IMR-90 (cell line): Measurements from ENCODE around the gene AAMDC. TPM values are rescaled to one million over a fixed set of nuclear protein-coding genes. Genes with fewer than 3 reads are reported as not detected.
A peak's percentile ranks its signal among the peaks of the same experiment; 100 is the strongest.
"Not testable (repeated sequence)": the region's sequence is repeated elsewhere in the genome, so short reads cannot be mapped to it uniquely, and the experiment has no call there.

ENCODE experiments used
- ATAC-seq: fragments of 200-7000 bp; cut with Tn5 transposase; 2 replicates; pipeline ENCODE4 v1.9.1; 2020; ENCODE audit warnings: low read depth, mild to moderate bottlenecking, moderate library complexity
- BruUV-seq: library from RNA; stranded (reverse); fragments of 400-500 nt; replicated peaks from 2 replicates; lab custom pipeline; 2021; lab: Mats Ljungman, UMichigan
- CTCF ChIA-PET: fragments of 300-600 bp; formaldehyde crosslinking; extraction: SDS; loops from one replicate; lab custom pipeline; 2021; ENCODE audit warnings: antibody characterized with exemption; lab: Yijun Ruan, JAX
- POLR2A ChIA-PET: fragments of 300-600 bp; sonication (Branson Sonifier 250); formaldehyde crosslinking; loops from one replicate; lab custom pipeline; 2022; ENCODE audit warnings: antibody characterized with exemption; ENCODE audit not compliant: unreplicated experiment; lab: Charles Lee
- DNase-seq: peaks from one replicate; pipeline ENCODE4 v3.0.0; 2013
- H2AFZ ChIP-seq: replicated peaks from 2 replicates; pipeline ENCODE3; 2013; ENCODE audit warnings: low read length, mild to moderate bottlenecking; ENCODE audit not compliant: poor library complexity
- H2AK5ac ChIP-seq: 2 replicates; pipeline ENCODE4 v1.6.1; 2013; ENCODE audit warnings: low read depth, low read length, inconsistent platforms
- H2AK9ac ChIP-seq: replicated peaks from 2 replicates; pipeline ENCODE3; 2013; ENCODE audit warnings: mild to moderate bottlenecking, low read depth, low read length, moderate library complexity; ENCODE audit not compliant: poor library complexity
- H2BK120ac ChIP-seq: 2 replicates; pipeline ENCODE4 v1.6.1; 2013; ENCODE audit warnings: low read depth, low read length, inconsistent platforms
- H2BK15ac ChIP-seq: 3 replicates; pipeline ENCODE4 v1.6.1; 2013; ENCODE audit warnings: low read depth, low read length, inconsistent platforms
- H2BK20ac ChIP-seq: 2 replicates; pipeline ENCODE4 v1.6.1; 2013; ENCODE audit warnings: low read depth, mild to moderate bottlenecking, inconsistent platforms, low read length, moderate library complexity
- H2BK5ac ChIP-seq: 2 replicates; pipeline ENCODE4 v1.6.1; 2013; ENCODE audit warnings: mild to moderate bottlenecking, low read depth, low read length, inconsistent platforms; ENCODE audit not compliant: poor library complexity, severe bottlenecking
- H3K14ac ChIP-seq: replicated peaks from 2 replicates; pipeline ENCODE4 v1.6.1; 2013; ENCODE audit warnings: low read depth, low read length, inconsistent platforms
- H3K18ac ChIP-seq: 2 replicates; pipeline ENCODE4 v1.6.1; 2013; ENCODE audit warnings: low read depth, low read length, control low read depth
- H3K23ac ChIP-seq: 2 replicates; pipeline ENCODE4 v1.6.1; 2013; ENCODE audit warnings: low read depth, low read length, inconsistent platforms
- H3K27ac ChIP-seq: 2 replicates; pipeline ENCODE4 v1.5.1; 2013; ENCODE audit warnings: mild to moderate bottlenecking, control low read depth, low read length; ENCODE audit not compliant: insufficient read depth
- H3K27me3 ChIP-seq: 2 replicates; pipeline ENCODE4 v1.6.1; 2013; ENCODE audit warnings: low read length; ENCODE audit not compliant: control insufficient read depth, insufficient read depth
- H3K36me3 ChIP-seq: 2 replicates; pipeline ENCODE4 v1.6.1; 2013; ENCODE audit warnings: low read length, mixed read lengths; ENCODE audit not compliant: control insufficient read depth, insufficient read depth
- H3K4ac ChIP-seq: 2 replicates; pipeline ENCODE4 v1.6.1; 2013; ENCODE audit warnings: low read depth, low read length, inconsistent platforms
- H3K4me1 ChIP-seq: 2 replicates; pipeline ENCODE4 v1.6.1; 2013; ENCODE audit warnings: low read length, mixed read lengths; ENCODE audit not compliant: control insufficient read depth, insufficient read depth
- H3K4me2 ChIP-seq: 2 replicates; pipeline ENCODE4 v1.6.1; 2013; ENCODE audit warnings: low read depth, mild to moderate bottlenecking, control low read depth, low read length, moderate library complexity
- H3K4me3 ChIP-seq: 2 replicates; pipeline ENCODE4 v1.5.1; 2013; ENCODE audit warnings: low read depth, mild to moderate bottlenecking, control low read depth, low read length, moderate library complexity; ENCODE audit not compliant: insufficient read depth
- H3K56ac ChIP-seq: 2 replicates; pipeline ENCODE4 v1.6.1; 2013; ENCODE audit warnings: low read length, inconsistent platforms; ENCODE audit not compliant: insufficient read depth; ENCODE audit errors: extremely low read depth
- H3K79me1 ChIP-seq, 2 experiments: 2 replicates each; pipeline ENCODE4 v1.6.1; 2013; ENCODE audit warnings: low read length in 2 of 2, inconsistent platforms in 1 of 2, low read depth in 1 of 2
- H3K9ac ChIP-seq: 2 replicates; pipeline ENCODE4 v1.6.1; 2013; ENCODE audit warnings: low read depth, low read length, control low read depth
- H3K9me1 ChIP-seq: 2 replicates; pipeline ENCODE4 v1.6.1; 2013; ENCODE audit warnings: low read length, inconsistent platforms; ENCODE audit not compliant: insufficient read depth
- H3K9me3 ChIP-seq: 2 replicates; pipeline ENCODE4 v1.6.1; 2013; ENCODE audit warnings: low read length; ENCODE audit not compliant: control insufficient read depth, insufficient read depth
- H4K20me1 ChIP-seq: 2 replicates; pipeline ENCODE4 v1.6.1; 2013; ENCODE audit warnings: low read length, inconsistent platforms; ENCODE audit not compliant: insufficient read depth
- H4K5ac ChIP-seq: 2 replicates; pipeline ENCODE4 v1.6.1; 2013; ENCODE audit warnings: mild to moderate bottlenecking, low read depth, low read length, control low read depth
- H4K8ac ChIP-seq, 2 experiments: 2 replicates each; pipeline ENCODE4 v1.6.1; 2013; ENCODE audit warnings: low read depth in 2 of 2, low read length in 2 of 2, control low read depth in 1 of 2, inconsistent platforms in 1 of 2
- H4K91ac ChIP-seq: 2 replicates; pipeline ENCODE4 v1.6.1; 2013; ENCODE audit warnings: low read depth, low read length, inconsistent platforms; ENCODE audit not compliant: insufficient read depth
- WGBS, 2 experiments: methylation state at CpG; one replicate each; pipeline versions ENCODE4 v1.1.5 to v1.1.7; 2013; ENCODE audit warnings: missing lambda C conversion rate in 2 of 2; ENCODE audit not compliant: insufficient read length in 1 of 2; ENCODE audit errors: extremely low coverage in 2 of 2; 5-methylcytosine and 5-hydroxymethylcytosine counted together
- dilution Hi-C: fragments of 300-500 bp; cut with HindIII; formaldehyde crosslinking; loops from one replicate; pipeline ENCODE4 v1.14.3; 2018; ENCODE audit warnings: low sequenced_read_pairs; ENCODE audit not compliant: unreplicated experiment
- in situ Hi-C: fragments of 300-500 bp; cut with MboI; formaldehyde crosslinking; loops from 3 replicates; pipeline ENCODE4 v1.14.3; 2019; ENCODE audit warnings: low sequenced_read_pairs, inconsistent platforms, mixed read lengths
- intact Hi-C: fragments of 100-400 bp; cut with micrococcal nuclease; formaldehyde crosslinking; loops from 2 replicates; pipeline ENCODE4 v1.10.0; 2022
- polyA plus RNA-seq, 3 experiments: library from polyadenylated mRNA; depleted of rRNA; stranded (reverse); fragments of >200 nt; gene quantifications; 2 replicates each; pipeline ENCODE4 v1.2.3, GENCODE V29; 2012; ENCODE audit warnings: low replicate concordance in 1 of 3
- total RNA-seq: library from RNA; depleted of rRNA; stranded (reverse); fragments of >200 nt; gene quantifications from 2 replicates; pipeline ENCODE4 v1.2.3, GENCODE V29; 2012

The AAMDC gene
- total and polyA plus RNA-seq, 2 of the 4 experiments (the other 2 are of a cell fraction) = 15.8 to 47.6 TPM

- H3K14ac ChIP-seq, H2AFZ ChIP-seq, POLR2A ChIA-PET, H3K4me3 ChIP-seq, H2BK5ac ChIP-seq, H3K9me3 ChIP-seq, H2BK120ac ChIP-seq, H2BK20ac ChIP-seq, H2BK15ac ChIP-seq, in situ Hi-C loops, H3K27me3 ChIP-seq, H3K27ac ChIP-seq, dilution Hi-C loops, intact Hi-C loops, H3K18ac ChIP-seq, BruUV-seq, H4K91ac ChIP-seq, H3K56ac ChIP-seq, CTCF ChIA-PET, H4K8ac ChIP-seq, H2AK9ac ChIP-seq, H4K5ac ChIP-seq, H3K36me3 ChIP-seq, H3K9ac ChIP-seq, H3K23ac ChIP-seq, H3K4me2 ChIP-seq: not testable (repeated sequence)
- WGBS, 2 experiments = no CpG with 5 or more reads among the region's 6 CpGs
- Histone ChIP-seq H3K79me1 (peaks cover 2 to 11% of the 10 kb centered on the region in 2 experiments; a peak in 3 of 4 replicates), H3K4me1 (peaks cover 15% of the 10 kb centered on the region), H3K4ac (0 out of 2 replicates have a peak overlapping the region, but pooled peaks have one; percentile 64), H3K9me1 (peaks cover 14% of the 10 kb centered on the region; the same call in 1 of the 2 replicates), H2AK5ac (peak overlapping the region; percentile 20; the same call in 1 of the 2 replicates), H4K20me1 (peaks cover 10% of the 10 kb centered on the region; the same call in 1 of the 2 replicates)
- peak; percentile 25 for ATAC-seq
- DNase-seq = peak; percentile 69
Observed at GRCh38 chr11:77910828-77911227, 89.9 kb downstream of the AAMDC start.

GRCh38 chr11:77913608-77914306 is 92.8 kb downstream of the AAMDC start:
- H2BK15ac ChIP-seq, H2AK9ac ChIP-seq, in situ Hi-C loops, H2BK20ac ChIP-seq, H3K14ac ChIP-seq, H3K27me3 ChIP-seq, H3K56ac ChIP-seq, H3K9me3 ChIP-seq, CTCF ChIA-PET, H4K91ac ChIP-seq, dilution Hi-C loops, BruUV-seq, H2AFZ ChIP-seq, H3K4me3 ChIP-seq, H3K9ac ChIP-seq, H3K36me3 ChIP-seq: not testable (repeated sequence)
- Histone ChIP-seq H4K20me1 (peaks cover 10% of the 10 kb centered on the region; the same call in 1 of the 2 replicates), H2AK5ac (peak overlapping the region; percentile 37; the same call in 1 of the 2 replicates), H3K4ac (peak overlapping the region; percentile 24), H3K79me1 (peaks cover 2 to 12% of the 10 kb centered on the region in 2 experiments; a peak in 3 of 4 replicates), H2BK120ac (peak overlapping the region; percentile 30), H3K18ac (peak overlapping the region; percentile 27), H3K4me1 (peaks cover 18% of the 10 kb centered on the region), H3K4me2 (peak overlapping the region; percentile 38), H4K8ac (peak overlapping the region in 1 of 2 experiments; percentile 4; a peak in 1 of 4 replicates), H3K23ac (peak overlapping the region; percentile 4; the same call in 1 of the 2 replicates), H3K27ac (peak overlapping the region; percentile 57; the same call in 1 of the 2 replicates), H3K9me1 (peaks cover 14% of the 10 kb centered on the region; the same call in 1 of the 2 replicates), H2BK5ac (peak overlapping the region; percentile 51), H4K5ac (peak overlapping the region; percentile 15; the same call in 1 of the 2 replicates)
- intact Hi-C loops = loop anchor here (1.0 kb wide), 1 partner anchor 92 kb away; the partner anchor contains the start of gene AAMDC
- POLR2A ChIA-PET = interaction anchor here (0.5 kb wide), 1 partner anchor 22 kb away, joined by 3 read pairs; no protein-coding TSS in a partner anchor
- DNase-seq = peak; percentile 24
- ATAC-seq = peak; percentile 64; the same call in 1 of the 2 replicates
- WGBS, 2 experiments = no CpG with 5 or more reads among the region's 4 CpGs
